Activated T-cell treated with anti-CD3 and anti-CD28 coated beads, Interleukin-2, amount 50 U/mL, for 1 hour (primary cell): ENCODE data around the gene HOXA4.

ENCODE experiments used
- DNase-seq: peaks from one replicate; pipeline ENCODE4 v3.0.0-alpha.2; 2020

Gene HOXA4

GRCh38 chr7:27169658-27170425 lies 39.3 kb upstream of the HOXA4 start:
- DNase-seq, result no peak

GRCh38 chr7:27168265-27168947 lies 37.8 kb upstream of the HOXA4 start:
- peak; percentile 49 for DNase-seq

DNA sequence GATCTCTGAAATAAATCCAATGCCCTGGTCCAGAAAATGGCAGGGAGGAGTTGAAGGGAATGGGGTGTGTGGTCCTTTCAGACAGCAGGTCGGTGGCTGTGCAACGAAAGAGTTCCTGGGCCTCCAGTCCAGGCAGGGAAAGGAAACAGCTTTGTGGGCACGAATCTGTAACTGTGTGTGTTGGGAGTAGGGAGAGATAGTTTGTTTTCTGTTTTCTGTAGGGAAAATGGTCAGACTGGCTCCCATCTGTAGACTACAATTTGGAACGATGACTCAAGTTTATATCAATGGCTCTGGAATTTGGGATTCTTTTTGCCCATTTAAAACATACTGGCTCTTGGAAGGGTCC lies 37.3 kb upstream of the HOXA4 start:
- no peak for DNase-seq

- DNase-seq, result no peak
These were observed 36.3 kb upstream of the HOXA4 start for GRCh38 chr7:27166531-27167505.

DNA sequence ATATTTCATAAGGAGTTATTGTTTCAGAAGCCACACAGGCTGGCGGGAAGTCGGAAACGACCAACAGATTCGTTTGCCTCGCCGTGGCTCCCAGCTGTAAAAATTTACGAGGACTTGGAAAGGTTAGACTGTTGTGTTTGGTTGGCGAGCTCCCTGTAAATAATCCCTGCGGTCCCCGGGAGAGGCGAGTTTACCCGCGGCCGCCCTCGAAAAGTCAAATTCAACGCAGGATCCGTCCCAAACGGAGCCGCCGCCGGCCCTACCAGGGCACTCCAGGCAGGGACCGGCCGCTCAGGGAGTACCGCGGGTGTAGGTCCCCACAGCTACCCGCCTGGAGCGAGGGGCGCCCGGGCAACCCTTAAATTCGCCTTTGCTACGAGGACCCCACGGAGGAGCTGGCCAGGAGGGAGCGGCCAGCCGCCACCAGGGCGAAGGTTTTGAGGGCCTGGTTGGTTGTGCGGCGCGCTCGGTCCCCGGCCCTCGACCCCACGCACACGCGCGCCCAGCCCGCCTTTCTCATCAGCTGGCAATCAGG lies 35.5 kb upstream of the HOXA4 start:
- peak; percentile 40 for DNase-seq

DNA sequence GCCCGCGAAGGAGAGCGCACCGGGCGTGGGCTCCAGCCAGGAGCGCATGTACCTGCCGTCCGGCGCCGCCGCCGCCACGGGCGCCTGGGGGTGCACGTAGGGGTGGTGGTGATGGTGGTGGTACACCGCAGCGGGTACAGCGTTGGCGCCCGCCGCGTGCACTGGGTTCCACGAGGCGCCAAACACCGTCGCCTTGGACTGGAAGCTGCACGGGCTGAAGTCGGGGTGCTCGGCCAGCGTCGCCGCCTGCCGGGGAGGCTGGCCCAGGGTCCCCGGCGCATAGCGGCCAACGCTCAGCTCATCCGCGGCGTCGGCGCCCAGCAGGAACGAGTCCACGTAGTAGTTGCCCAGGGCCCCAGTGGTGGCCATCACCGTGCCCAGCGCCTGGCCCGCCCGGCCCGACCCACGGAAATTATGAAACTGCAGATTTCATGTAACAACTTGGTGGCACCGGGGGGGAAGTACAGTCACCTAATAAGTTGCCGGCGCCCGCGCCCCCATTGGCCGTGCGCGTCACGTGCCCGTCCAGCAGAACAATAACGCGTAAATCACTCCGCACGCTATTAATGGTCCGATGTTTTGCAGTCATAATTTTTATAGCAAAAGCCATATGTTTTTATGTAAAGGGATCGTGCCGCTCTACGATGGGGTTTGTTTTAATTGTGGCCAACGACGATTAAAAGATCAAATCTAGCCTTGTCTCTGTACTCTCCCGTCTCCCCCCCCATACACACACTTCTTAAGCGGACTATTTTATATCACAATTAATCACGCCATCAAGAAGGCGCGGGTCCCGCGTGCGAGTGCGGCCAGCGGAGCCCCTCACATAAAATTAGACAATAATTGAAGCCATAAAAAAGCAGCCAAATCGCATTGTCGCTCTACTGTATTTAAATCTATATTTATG lies 34.8 kb upstream of the HOXA4 start, which contains the start of gene HOXA9:
TSS of gene HOXA9 (minus strand) at position 449 of the 907 bp plus-strand sequence. CDS start at position 369, 80 bp downstream.
- DNase-seq, result peak; percentile 42

DNA sequence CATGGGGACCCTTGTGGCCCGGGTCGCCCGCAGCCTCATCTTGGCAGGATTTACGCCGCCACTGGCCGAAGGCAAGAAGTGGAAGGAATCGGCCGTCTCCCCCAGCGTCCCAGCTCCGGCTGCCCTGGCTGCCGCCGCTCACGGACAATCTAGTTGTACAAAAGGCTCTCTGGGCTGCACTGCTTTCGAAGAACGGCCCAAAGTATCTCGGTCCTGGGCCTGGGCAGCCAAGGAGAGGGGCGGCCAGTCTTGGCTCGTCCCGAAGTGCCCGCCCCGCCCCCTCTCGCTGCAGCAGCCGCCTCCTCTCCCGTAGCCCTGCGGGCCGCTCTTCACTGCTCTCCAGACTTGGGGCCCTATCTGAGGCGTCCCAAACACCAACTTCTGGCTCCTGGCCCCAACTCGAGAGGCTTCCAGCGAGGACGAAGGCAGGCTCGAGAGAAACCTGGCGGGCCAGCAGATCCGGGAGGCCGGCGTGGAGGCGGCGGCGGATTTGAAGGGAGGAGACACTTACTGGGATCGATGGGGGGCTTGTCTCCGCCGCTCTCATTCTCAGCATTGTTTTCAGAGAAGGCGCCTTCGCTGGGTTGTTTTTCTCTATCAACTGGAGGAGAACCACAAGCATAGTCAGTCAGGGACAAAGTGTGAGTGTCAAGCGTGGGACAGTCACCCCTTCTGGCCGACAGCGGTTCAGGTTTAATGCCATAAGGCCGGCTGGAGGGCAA lies 34.0 kb upstream of the HOXA4 start:
- peak; percentile 37 for DNase-seq

DNA sequence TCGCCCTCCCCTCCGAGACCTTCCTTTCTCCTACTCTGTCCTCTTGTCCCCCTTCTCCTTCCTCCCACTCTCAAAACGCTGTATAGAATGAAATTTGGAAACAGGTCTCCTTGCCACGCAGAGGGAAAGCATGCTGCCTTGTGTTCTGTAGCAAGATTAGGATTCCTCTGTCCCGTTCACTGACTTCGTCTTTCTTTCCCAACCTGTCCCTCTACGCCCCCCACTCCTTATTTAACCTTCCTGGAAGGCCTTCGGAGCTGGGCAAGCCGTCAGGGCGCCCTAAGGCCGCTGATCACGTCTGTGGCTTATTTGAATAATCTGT lies 33.4 kb upstream of the HOXA4 start:
- no peak for DNase-seq

GRCh38 chr7:27163288-27164044 lies 32.9 kb upstream of the HOXA4 start:
- DNase-seq, result peak; percentile 11

- DNase-seq, result no peak
These were observed 32.2 kb upstream of the HOXA4 start for GRCh38 chr7:27162561-27163287.

GRCh38 chr7:27161721-27162560 lies 31.4 kb upstream of the HOXA4 start:
- DNase-seq, result peak; percentile 23

- DNase-seq, result no peak
These were observed 30.7 kb upstream of the HOXA4 start for GRCh38 chr7:27161214-27161720.

DNA sequence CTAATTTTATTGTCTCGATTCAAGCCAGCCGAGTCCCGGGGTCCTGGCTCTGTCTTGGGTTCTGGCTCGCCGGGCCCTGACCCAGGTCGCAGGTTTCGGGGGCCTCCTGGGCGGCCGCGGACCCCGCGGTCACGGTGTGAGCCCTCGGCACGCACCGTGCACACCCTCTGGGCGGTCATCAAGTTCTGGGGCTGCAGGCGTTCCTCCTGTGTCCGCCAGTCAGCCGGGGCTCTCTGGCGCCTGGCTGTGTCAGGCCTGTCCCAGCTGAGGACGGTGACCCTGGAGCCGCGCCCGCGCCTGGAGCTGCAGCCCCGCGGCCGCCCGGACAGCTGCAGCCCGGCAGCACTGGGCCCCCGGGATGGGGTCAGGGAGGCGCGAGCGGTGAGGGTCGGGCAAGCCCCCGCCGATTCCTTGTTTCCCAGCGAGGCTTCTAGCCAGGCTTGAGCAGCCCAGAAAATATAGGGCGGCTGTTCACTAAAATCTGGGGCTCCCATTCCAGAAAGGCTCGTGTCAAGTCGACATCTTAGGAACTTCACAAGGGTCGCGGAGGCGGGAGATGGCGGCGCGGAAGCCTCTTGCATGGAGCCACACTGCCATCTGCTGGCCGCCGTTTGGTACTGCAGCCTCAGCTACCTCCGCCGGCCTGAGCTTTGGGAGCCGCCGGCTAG lies 30.1 kb upstream of the HOXA4 start:
- peak; percentile 89 for DNase-seq

GRCh38 chr7:27160145-27160545 lies 29.6 kb upstream of the HOXA4 start:
- DNase-seq, result peak; percentile 55

- peak; percentile 18 for DNase-seq
These were observed 28.9 kb upstream of the HOXA4 start for GRCh38 chr7:27159266-27160144.

DNA sequence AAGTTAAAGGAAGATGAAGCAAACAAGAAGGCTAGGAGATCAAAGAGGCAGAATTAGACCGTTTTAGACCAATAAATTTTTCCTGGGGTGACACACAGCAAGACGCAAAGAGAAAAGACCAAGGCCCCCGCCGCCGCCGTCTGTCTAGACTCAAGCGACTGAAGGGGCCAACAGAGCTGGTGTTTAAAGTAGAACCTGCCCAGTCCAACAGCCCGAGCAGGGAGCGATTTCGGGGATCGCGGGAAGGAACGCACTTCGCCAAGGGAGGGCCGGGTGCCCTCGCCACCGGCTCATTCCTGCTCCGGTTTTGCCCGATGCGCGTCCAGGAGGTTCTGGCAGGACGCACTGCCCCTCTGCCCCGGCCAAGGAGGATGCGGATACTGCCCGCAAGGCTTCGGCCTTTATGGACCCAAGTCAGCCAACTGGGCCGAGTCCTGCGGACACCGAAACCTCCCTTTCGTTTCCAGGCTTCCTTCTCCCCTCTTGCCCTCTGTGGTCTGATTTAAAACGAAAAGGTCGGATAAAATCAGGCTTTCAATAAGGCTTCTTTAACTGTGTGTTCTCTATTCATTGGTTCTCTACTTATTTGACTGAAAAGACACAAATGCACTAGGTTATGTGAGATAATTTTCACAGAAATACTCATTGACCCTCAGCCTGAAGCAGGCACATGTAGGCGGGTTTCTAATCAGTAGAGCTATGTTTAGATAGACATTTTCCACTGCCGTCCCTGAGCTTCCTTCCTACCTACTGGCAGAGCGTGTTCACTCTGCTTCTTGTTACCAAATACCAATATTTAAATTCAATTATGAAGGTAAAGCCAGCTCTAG lies 28.1 kb upstream of the HOXA4 start:
- peak; percentile 21 for DNase-seq
